Measurements from ENCODE around the gene EARS2. TPM values are rescaled to one million over a fixed set of nuclear protein-coding genes. Genes with fewer than 3 reads are reported as not detected.

Gene EARS2
- total and polyA plus RNA-seq, 8 donors = 7.8 to 176 (median 18.3) TPM

DNA sequence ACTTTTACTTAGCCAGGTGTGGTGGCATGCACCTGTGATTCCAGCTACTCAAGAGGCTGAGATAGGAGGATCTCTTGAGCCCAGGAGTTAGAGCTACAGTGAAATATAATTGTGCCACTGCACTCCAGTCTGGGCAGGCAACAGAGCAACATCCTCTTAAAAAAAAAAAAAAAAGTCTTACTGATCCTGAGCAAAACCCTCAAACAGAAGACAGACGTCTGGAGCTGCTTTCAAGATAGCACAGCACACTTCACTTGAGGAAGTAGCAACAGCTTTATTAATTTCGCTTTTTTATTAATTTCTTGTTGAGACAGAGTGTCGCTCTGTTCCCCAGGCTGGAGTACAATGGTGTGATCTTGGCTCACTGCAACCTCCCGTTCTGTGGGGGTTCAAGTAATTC is 36.6 kb downstream of the EARS2 start:
- Histone ChIP-seq H3K27ac (peak overlapping the region in 1 of 5 donors; percentile 1), H3K9me3 (no peaks in the 10 kb centered on the region), H3K4me1 (peaks cover 0 to 8% (median 0%) of the 10 kb centered on the region in 4 donors), H3K4me3 (no peak overlapping the region), H3K36me3 (peaks cover 21 to 60% (median 50%) of the 10 kb centered on the region in 4 donors), H3K27me3 (no peaks in the 10 kb centered on the region)
- no peak for DNase-seq
- TF ChIP-seq POLR2A (IDR thresholded peaks at IDR 0.05) (no peak), EP300 (IDR thresholded peaks at IDR 0.05) (no peak), POLR2AphosphoS5 (IDR thresholded peaks at IDR 0.05) (no peak)
- TF ChIP-seq, protein P1, sequence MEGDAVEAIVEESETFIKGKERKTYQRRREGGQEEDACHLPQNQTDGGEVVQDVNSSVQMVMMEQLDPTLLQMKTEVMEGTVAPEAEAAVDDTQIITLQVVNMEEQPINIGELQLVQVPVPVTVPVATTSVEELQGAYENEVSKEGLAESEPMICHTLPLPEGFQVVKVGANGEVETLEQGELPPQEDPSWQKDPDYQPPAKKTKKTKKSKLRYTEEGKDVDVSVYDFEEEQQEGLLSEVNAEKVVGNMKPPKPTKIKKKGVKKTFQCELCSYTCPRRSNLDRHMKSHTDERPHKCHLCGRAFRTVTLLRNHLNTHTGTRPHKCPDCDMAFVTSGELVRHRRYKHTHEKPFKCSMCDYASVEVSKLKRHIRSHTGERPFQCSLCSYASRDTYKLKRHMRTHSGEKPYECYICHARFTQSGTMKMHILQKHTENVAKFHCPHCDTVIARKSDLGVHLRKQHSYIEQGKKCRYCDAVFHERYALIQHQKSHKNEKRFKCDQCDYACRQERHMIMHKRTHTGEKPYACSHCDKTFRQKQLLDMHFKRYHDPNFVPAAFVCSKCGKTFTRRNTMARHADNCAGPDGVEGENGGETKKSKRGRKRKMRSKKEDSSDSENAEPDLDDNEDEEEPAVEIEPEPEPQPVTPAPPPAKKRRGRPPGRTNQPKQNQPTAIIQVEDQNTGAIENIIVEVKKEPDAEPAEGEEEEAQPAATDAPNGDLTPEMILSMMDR (IDR thresholded peaks at IDR 0.05) = no peak
- WGBS, 5 donors = 72 to 87% (median 83%) methylated on average over 4 of the region's 4 CpGs
- intact Hi-C loops (cut with DNase I; ENCODE audit: low total_unique reads) = no loop called here

DNA sequence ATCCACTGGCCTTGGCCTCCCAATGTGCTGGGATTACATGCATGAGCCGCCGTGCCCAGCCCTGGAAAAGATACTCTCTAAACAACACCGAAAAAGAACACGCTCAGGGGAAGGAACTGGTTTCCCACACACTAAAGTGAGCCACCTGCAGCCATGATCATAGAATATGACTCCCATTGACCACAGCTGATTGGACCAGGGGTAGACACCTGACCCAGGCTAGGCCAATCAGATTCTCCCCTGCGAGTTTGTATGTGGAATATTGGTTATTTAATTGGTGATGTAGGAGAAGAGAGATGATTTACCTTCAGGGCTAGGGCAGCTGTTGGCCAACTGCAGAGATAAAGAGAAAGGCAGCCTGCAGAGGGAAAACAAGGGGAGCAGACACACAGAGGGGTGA is 37.9 kb downstream of the EARS2 start:
- intact Hi-C loops (cut with DNase I; ENCODE audit: low total_unique reads) = no loop called here
- Histone ChIP-seq H3K4me3 (no peak overlapping the region), H3K27me3 (no peaks in the 10 kb centered on the region), H3K36me3 (peaks cover 14 to 56% (median 42%) of the 10 kb centered on the region in 4 donors), H3K27ac (no peak overlapping the region), H3K4me1 (peaks cover 0 to 18% (median 2%) of the 10 kb centered on the region in 4 donors), H3K9me3 (no peaks in the 10 kb centered on the region)
- no peak for TF ChIP-seq POLR2A (IDR thresholded peaks at IDR 0.05)
- TF ChIP-seq, protein P1 (IDR thresholded peaks at IDR 0.05) = no peak
- no peak for TF ChIP-seq EP300 (IDR thresholded peaks at IDR 0.05)
- TF ChIP-seq POLR2AphosphoS5 (IDR thresholded peaks at IDR 0.05) = no peak
- WGBS, 5 donors = 90 to 99% (median 97%) methylated on average over 5 of the region's 5 CpGs
- no peak for DNase-seq

DNA sequence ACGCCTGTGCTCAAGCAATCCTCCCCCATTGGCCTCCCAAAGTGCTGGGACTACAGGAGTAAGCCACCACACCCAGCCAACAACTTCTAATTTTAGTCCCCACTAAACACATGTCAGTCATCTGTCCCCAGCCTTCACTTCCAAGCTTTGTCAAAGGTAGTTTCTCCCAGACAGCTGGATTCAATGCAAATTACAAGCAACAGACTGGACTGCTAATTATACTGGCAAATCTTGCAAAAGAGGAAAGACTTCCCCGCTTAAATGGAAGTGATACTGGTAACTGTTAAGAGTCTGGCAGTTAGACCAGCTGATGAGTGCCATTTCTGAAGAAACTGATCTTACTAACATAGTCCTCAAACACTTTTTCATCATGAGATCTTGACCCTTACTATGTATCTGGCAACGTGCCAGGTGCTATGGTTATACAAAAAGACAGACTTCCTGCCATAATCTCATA is 38.7 kb downstream of the EARS2 start:
- WGBS, 5 donors = 46 to 71% (median 61%) methylated on average over 3 of the region's 3 CpGs
- DNase-seq = no peak
- peaks cover 0 to 21% (median 4%) of the 10 kb centered on the region in 4 donors for H3K4me1 ChIP-seq
- no peak overlapping the region for H3K4me3 ChIP-seq
- H3K27ac ChIP-seq = no peak overlapping the region
- TF ChIP-seq, protein P1 (IDR thresholded peaks at IDR 0.05) = no peak
- TF ChIP-seq POLR2AphosphoS5 (IDR thresholded peaks at IDR 0.05) (no peak), POLR2A (IDR thresholded peaks at IDR 0.05) (no peak), EP300 (IDR thresholded peaks at IDR 0.05) (no peak)
- intact Hi-C loops (cut with DNase I; ENCODE audit: low total_unique reads) = no loop called here
- H3K27me3 ChIP-seq = no peaks in the 10 kb centered on the region
- no peaks in the 10 kb centered on the region for H3K9me3 ChIP-seq
- peaks cover 10 to 51% (median 34%) of the 10 kb centered on the region in 4 donors for H3K36me3 ChIP-seq

DNA sequence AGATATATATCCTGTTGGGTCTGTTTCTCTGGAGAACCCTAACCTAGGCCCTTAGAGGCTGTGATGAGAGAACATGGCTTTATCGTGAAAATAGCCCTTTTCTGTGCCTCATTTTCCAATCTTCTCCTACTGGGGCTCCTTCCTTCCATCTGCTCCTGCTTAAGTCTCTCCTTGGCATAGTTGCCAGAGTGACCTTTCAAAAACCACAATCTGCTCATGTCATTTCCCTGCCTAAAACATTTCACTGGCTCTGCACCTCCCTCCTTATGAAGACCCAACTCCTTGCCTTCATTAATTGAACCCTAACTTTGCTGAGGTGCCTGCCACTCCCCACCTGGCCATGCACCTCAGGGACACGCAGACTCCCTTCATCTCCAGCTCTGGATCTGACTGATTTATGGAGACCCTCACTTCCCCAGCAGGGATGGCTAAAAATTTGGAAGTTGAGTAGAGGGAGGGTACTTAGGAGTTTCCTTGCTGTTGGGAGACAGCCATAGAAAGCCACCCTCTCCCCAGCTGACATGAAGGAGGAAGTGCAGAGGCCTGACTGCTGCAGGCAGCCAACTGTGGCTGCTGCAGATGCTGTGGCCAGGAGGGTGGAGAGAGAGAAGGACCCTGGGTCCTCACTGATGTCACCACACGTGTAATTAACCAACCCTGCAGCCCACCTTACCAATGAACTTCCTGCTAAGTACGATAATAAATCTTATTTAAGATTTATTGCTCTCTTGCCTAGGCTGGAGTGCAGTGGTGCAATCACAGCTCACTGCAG is 40.6 kb downstream of the EARS2 start:
- intact Hi-C loops (cut with DNase I; ENCODE audit: low total_unique reads) = no loop called here
- no peaks in the 10 kb centered on the region for H3K9me3 ChIP-seq
- H3K4me1 ChIP-seq = peaks cover 0 to 21% (median 4%) of the 10 kb centered on the region in 4 donors
- TF ChIP-seq POLR2AphosphoS5 (IDR thresholded peaks at IDR 0.05) (no peak), POLR2A (IDR thresholded peaks at IDR 0.05) (no peak), EP300 (IDR thresholded peaks at IDR 0.05) (no peak)
- TF ChIP-seq, protein P1 (IDR thresholded peaks at IDR 0.05) = no peak
- H3K4me3 ChIP-seq = no peak overlapping the region
- no peaks in the 10 kb centered on the region for H3K27me3 ChIP-seq
- peaks cover 3 to 34% (median 15%) of the 10 kb centered on the region in 4 donors for H3K36me3 ChIP-seq
- WGBS, 5 donors = 75 to 89% (median 89%) methylated on average over 4 of the region's 4 CpGs
- DNase-seq = no peak
- no peak overlapping the region for H3K27ac ChIP-seq
